ENCODE data around the gene GFOD1.

Gene GFOD1

DNA sequence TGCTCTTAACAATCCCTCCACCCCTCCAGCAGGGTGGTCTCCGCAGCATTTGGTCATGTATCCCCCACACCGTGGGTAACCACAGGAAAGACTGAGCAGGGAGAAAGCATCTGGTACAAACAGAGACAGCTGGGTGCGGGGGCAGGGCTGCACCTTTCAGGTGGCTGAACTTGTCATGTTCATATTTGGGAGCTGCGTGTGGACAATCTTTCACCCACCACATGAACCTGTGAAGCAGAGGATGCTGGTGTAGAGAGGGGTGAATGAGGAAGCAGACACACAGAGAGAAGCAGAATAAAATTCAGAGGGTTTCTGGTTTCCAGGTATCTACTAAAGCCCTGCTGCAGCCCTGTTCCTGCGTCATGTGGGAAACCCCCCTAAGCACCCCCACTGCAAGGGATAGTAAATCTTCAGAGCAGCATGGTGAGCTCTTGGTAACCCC, 8.9 kb downstream of the GFOD1 start:
- no peak for TF ChIP-seq TCF12 (IDR thresholded peaks at IDR 0.05; ENCODE audit: low read depth)
- TF ChIP-seq TAF1 (IDR thresholded peaks at IDR 0.05; ENCODE audit: low read depth): no peak
- TF ChIP-seq EP300 (IDR thresholded peaks at IDR 0.05; ENCODE audit: borderline replicate concordance): no peak
- TF ChIP-seq, protein P1, sequence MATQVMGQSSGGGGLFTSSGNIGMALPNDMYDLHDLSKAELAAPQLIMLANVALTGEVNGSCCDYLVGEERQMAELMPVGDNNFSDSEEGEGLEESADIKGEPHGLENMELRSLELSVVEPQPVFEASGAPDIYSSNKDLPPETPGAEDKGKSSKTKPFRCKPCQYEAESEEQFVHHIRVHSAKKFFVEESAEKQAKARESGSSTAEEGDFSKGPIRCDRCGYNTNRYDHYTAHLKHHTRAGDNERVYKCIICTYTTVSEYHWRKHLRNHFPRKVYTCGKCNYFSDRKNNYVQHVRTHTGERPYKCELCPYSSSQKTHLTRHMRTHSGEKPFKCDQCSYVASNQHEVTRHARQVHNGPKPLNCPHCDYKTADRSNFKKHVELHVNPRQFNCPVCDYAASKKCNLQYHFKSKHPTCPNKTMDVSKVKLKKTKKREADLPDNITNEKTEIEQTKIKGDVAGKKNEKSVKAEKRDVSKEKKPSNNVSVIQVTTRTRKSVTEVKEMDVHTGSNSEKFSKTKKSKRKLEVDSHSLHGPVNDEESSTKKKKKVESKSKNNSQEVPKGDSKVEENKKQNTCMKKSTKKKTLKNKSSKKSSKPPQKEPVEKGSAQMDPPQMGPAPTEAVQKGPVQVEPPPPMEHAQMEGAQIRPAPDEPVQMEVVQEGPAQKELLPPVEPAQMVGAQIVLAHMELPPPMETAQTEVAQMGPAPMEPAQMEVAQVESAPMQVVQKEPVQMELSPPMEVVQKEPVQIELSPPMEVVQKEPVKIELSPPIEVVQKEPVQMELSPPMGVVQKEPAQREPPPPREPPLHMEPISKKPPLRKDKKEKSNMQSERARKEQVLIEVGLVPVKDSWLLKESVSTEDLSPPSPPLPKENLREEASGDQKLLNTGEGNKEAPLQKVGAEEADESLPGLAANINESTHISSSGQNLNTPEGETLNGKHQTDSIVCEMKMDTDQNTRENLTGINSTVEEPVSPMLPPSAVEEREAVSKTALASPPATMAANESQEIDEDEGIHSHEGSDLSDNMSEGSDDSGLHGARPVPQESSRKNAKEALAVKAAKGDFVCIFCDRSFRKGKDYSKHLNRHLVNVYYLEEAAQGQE (IDR thresholded peaks at IDR 0.05; ENCODE audit: low read depth): no peak
- TF ChIP-seq NFIC (IDR thresholded peaks at IDR 0.05): no peak
- no peak for TF ChIP-seq FOXM1 (IDR thresholded peaks at IDR 0.05; ENCODE audit: borderline replicate concordance, low read depth)
- TF ChIP-seq CEBPB (IDR thresholded peaks at IDR 0.05): no peak
- no peak for TF ChIP-seq YY1 (IDR thresholded peaks at IDR 0.05; ENCODE audit: low read depth)
- TF ChIP-seq TEAD4 (IDR thresholded peaks at IDR 0.05): no peak

DNA sequence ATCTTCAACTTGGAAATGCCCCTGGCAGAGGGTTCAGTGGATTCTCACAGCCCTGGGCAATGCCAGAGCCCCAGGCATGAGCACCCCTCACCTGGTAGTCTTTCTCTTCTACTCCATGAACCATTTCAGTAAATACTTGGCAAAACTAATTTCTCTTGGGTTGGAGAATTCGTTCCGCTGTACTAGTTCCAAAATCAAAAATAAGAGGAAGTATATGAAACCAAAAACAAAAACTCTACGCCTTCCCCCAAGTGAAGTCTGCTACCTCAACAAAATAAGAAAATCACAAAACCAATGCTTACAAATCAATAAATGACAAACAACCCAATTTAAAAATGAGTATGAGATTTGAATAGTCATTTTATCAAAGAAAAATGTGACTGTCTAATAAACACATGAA, 12.6 kb downstream of the GFOD1 start:
- no peak for TF ChIP-seq NFIC (IDR thresholded peaks at IDR 0.05)
- TF ChIP-seq RAD21 (IDR thresholded peaks at IDR 0.05; ENCODE audit: low read depth): no peak
- no peak for TF ChIP-seq USF1 (IDR thresholded peaks at IDR 0.05)
- TF ChIP-seq EP300 (IDR thresholded peaks at IDR 0.05; ENCODE audit: borderline replicate concordance): no peak
- TF ChIP-seq, protein P1 (IDR thresholded peaks at IDR 0.05; ENCODE audit: low read depth): no peak
- no peak for TF ChIP-seq TAF1 (IDR thresholded peaks at IDR 0.05; ENCODE audit: low read depth)
- TF ChIP-seq TEAD4 (IDR thresholded peaks at IDR 0.05): no peak
- no peak for TF ChIP-seq ZBTB7A (IDR thresholded peaks at IDR 0.05; ENCODE audit: low read depth)
- no peak for TF ChIP-seq CEBPB (IDR thresholded peaks at IDR 0.05)
- TF ChIP-seq FOXM1 (IDR thresholded peaks at IDR 0.05; ENCODE audit: borderline replicate concordance, low read depth): no peak
- no peak for TF ChIP-seq EGR1 (IDR thresholded peaks at IDR 0.05)

GRCh38 chr6:13474360-13474759, 13.0 kb downstream of the GFOD1 start:
- TF ChIP-seq EP300 (IDR thresholded peaks at IDR 0.05; ENCODE audit: borderline replicate concordance): no peak
- no peak for TF ChIP-seq FOXM1 (IDR thresholded peaks at IDR 0.05; ENCODE audit: borderline replicate concordance, low read depth)
- no peak for TF ChIP-seq TCF12 (IDR thresholded peaks at IDR 0.05; ENCODE audit: low read depth)
- TF ChIP-seq NFIC (IDR thresholded peaks at IDR 0.05): no peak
- no peak for TF ChIP-seq CREB1 (IDR thresholded peaks at IDR 0.05; ENCODE audit: low read depth)
- no peak for TF ChIP-seq TAF1 (IDR thresholded peaks at IDR 0.05; ENCODE audit: low read depth)
- TF ChIP-seq ZBTB7A (IDR thresholded peaks at IDR 0.05; ENCODE audit: low read depth): no peak
- TF ChIP-seq RAD21 (IDR thresholded peaks at IDR 0.05; ENCODE audit: low read depth): no peak

GRCh38 chr6:13473768-13474165, 13.6 kb downstream of the GFOD1 start:
- no peak for TF ChIP-seq FOXM1 (IDR thresholded peaks at IDR 0.05; ENCODE audit: borderline replicate concordance, low read depth)
- no peak for TF ChIP-seq CREB1 (IDR thresholded peaks at IDR 0.05; ENCODE audit: low read depth)
- TF ChIP-seq TAF1 (IDR thresholded peaks at IDR 0.05; ENCODE audit: low read depth): no peak
- TF ChIP-seq ZBTB7A (IDR thresholded peaks at IDR 0.05; ENCODE audit: low read depth): no peak
- TF ChIP-seq TEAD4 (IDR thresholded peaks at IDR 0.05): no peak
- no peak for TF ChIP-seq CEBPB (IDR thresholded peaks at IDR 0.05)
- TF ChIP-seq TCF12 (IDR thresholded peaks at IDR 0.05; ENCODE audit: low read depth): no peak
- TF ChIP-seq EP300 (IDR thresholded peaks at IDR 0.05; ENCODE audit: borderline replicate concordance): no peak
- no peak for TF ChIP-seq EGR1 (IDR thresholded peaks at IDR 0.05)
- TF ChIP-seq YY1 (IDR thresholded peaks at IDR 0.05; ENCODE audit: low read depth): no peak
- TF ChIP-seq, protein P1 (IDR thresholded peaks at IDR 0.05; ENCODE audit: low read depth): no peak
- TF ChIP-seq RAD21 (IDR thresholded peaks at IDR 0.05; ENCODE audit: low read depth): no peak
- TF ChIP-seq, protein P2, sequence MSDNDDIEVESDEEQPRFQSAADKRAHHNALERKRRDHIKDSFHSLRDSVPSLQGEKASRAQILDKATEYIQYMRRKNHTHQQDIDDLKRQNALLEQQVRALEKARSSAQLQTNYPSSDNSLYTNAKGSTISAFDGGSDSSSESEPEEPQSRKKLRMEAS (IDR thresholded peaks at IDR 0.05): no peak
- TF ChIP-seq NFIC (IDR thresholded peaks at IDR 0.05): no peak
- TF ChIP-seq USF1 (IDR thresholded peaks at IDR 0.05): no peak
